ENCODE data around the gene ADGRG3.
A peak's percentile ranks its signal among the peaks of the same experiment; 100 is the strongest.

GRCh38 chr16:57727610-57728009, 59.5 kb downstream of the ADGRG3 start:
- TF ChIP-seq, protein P1, sequence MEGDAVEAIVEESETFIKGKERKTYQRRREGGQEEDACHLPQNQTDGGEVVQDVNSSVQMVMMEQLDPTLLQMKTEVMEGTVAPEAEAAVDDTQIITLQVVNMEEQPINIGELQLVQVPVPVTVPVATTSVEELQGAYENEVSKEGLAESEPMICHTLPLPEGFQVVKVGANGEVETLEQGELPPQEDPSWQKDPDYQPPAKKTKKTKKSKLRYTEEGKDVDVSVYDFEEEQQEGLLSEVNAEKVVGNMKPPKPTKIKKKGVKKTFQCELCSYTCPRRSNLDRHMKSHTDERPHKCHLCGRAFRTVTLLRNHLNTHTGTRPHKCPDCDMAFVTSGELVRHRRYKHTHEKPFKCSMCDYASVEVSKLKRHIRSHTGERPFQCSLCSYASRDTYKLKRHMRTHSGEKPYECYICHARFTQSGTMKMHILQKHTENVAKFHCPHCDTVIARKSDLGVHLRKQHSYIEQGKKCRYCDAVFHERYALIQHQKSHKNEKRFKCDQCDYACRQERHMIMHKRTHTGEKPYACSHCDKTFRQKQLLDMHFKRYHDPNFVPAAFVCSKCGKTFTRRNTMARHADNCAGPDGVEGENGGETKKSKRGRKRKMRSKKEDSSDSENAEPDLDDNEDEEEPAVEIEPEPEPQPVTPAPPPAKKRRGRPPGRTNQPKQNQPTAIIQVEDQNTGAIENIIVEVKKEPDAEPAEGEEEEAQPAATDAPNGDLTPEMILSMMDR (conservative IDR thresholded peaks at IDR 0.05; ENCODE audit: low read length) = peak; percentile 25; the same call in 1 of the 2 replicates
- no peak for TF ChIP-seq EZH2phosphoT487 (IDR thresholded peaks at IDR 0.05; ENCODE audit: borderline replicate concordance)

Data from Loucy (cell line).